HepG2 (cell line): ENCODE results near the gene EHD1. TPM values are rescaled to one million over a fixed set of nuclear protein-coding genes. Genes with fewer than 3 reads are reported as not detected.

Source experiments
- CERS6 ChIP-seq: sonication (generic); formaldehyde crosslinking; IDR thresholded peaks from 2 replicates; pipeline ENCODE4 v1.5.0; 2020; ENCODE audit warnings: missing genetic modification reagents
- DZIP1 ChIP-seq: sonication (generic); formaldehyde crosslinking; IDR thresholded peaks from 2 replicates; pipeline ENCODE4 v1.5.0; 2020; ENCODE audit warnings: mild to moderate bottlenecking, missing genetic modification reagents
- FIP1L1 ChIP-seq: fragments of 200-400 bp; formaldehyde crosslinking; IDR thresholded peaks from 2 replicates; pipeline ENCODE4 v1.6.1; 2018; ENCODE audit warnings: low read depth, mild to moderate bottlenecking, low read length, moderate library complexity, borderline replicate concordance; ENCODE audit not compliant: insufficient read depth
- FOXK1 ChIP-seq: sonication (generic); formaldehyde crosslinking; IDR thresholded peaks from 2 replicates; pipeline ENCODE4 v1.4.0; 2020; ENCODE audit warnings: low read depth, missing genetic modification reagents, borderline replicate concordance
- KDM3A ChIP-seq: IDR thresholded peaks from 2 replicates; pipeline ENCODE4 v1.6.1; 2018; ENCODE audit warnings: low read depth, missing compliant biosample characterization
- MAFF ChIP-seq: IDR thresholded peaks from 2 replicates; pipeline ENCODE4 v1.6.1; 2011; ENCODE audit warnings: low read depth, low read length, improper control_type of control experiment
- MAX ChIP-seq: IDR thresholded peaks from 2 replicates; pipeline ENCODE4 v1.6.1; 2012; ENCODE audit warnings: inconsistent platforms
- MXI1 ChIP-seq: IDR thresholded peaks from 3 replicates; pipeline ENCODE4 v1.6.1; 2012; ENCODE audit warnings: low read depth, low read length, inconsistent platforms, borderline replicate concordance
- NFKB2 ChIP-seq: sonication (generic); formaldehyde crosslinking; IDR thresholded peaks from 2 replicates; pipeline ENCODE4 v1.4.0; 2020; ENCODE audit warnings: missing genetic modification reagents, borderline replicate concordance
- NFYB ChIP-seq: sonication (generic); formaldehyde crosslinking; IDR thresholded peaks from 2 replicates; pipeline ENCODE4 v1.4.0; 2020; ENCODE audit warnings: missing genetic modification reagents
- NFYC ChIP-seq: IDR thresholded peaks from 2 replicates; pipeline ENCODE4 v1.6.1; 2016; ENCODE audit warnings: missing genetic modification reagents, missing compliant biosample characterization
- ONECUT2 ChIP-seq: sonication (generic); formaldehyde crosslinking; IDR thresholded peaks from 2 replicates; pipeline ENCODE4 v1.4.0; 2020; ENCODE audit warnings: missing genetic modification reagents
- POLR2A ChIP-seq, 2 experiments: IDR thresholded peaks; 2 replicates each; pipeline ENCODE4 v1.6.1; 2011; ENCODE audit warnings: low read depth in 2 of 2, low read length in 2 of 2, mild to moderate bottlenecking in 1 of 2, moderate library complexity in 1 of 2; ENCODE audit not compliant: insufficient read depth in 1 of 2
- ZMAT3 ChIP-seq: sonication (generic); formaldehyde crosslinking; conservative IDR thresholded peaks from 2 replicates; pipeline ENCODE4 v1.7.0; 2021; ENCODE audit warnings: missing genetic modification reagents
- ZNF30 ChIP-seq: sonication (generic); formaldehyde crosslinking; IDR thresholded peaks from 2 replicates; pipeline ENCODE4 v1.5.0; 2020; ENCODE audit warnings: mild to moderate bottlenecking, missing genetic modification reagents
- ZNF337 ChIP-seq: sonication (generic); formaldehyde crosslinking; IDR thresholded peaks from 2 replicates; pipeline ENCODE4 v1.5.1; 2020; ENCODE audit warnings: missing genetic modification reagents, low read depth, mild to moderate bottlenecking, borderline replicate concordance
- ZNF350 ChIP-seq: sonication (generic); formaldehyde crosslinking; IDR thresholded peaks from 2 replicates; pipeline ENCODE4 v1.4.0; 2020; ENCODE audit warnings: mild to moderate bottlenecking, low read depth, missing genetic modification reagents, borderline replicate concordance
- ZSCAN12 ChIP-seq: sonication (generic); formaldehyde crosslinking; IDR thresholded peaks from 2 replicates; pipeline ENCODE4 v1.9.0; 2021; ENCODE audit warnings: mild to moderate bottlenecking, missing genetic modification reagents
- polyA plus RNA-seq, 8 experiments: library from polyadenylated mRNA; depleted of rRNA in 3 of 8; stranded (reverse) in 7 of 8; unstranded in 1 of 8; fragments of >200 nt; fragmentation: Illumina TruSeq in 4 of 8; extraction: Trizol in 4 of 8; gene quantifications; 2 replicates each; pipeline versions ENCODE4 v1.2.1 to v1.2.3, GENCODE V29; 2011 to 2016; ENCODE audit warnings: low read depth in 4 of 8, missing spikeins in 1 of 8, mixed read lengths in 1 of 8; ENCODE audit not compliant: insufficient read depth in 1 of 8
- total RNA-seq, 5 experiments: library from RNA; depleted of rRNA; stranded (reverse); fragments of >200 nt; fragmentation: Illumina TruSeq; extraction: Trizol; gene quantifications; 2 replicates each; pipeline ENCODE4 v1.2.3, GENCODE V29; 2016; ENCODE audit warnings: low read depth in 1 of 5
- TF ChIP-seq, protein P1 (sequence below): sonication (generic); formaldehyde crosslinking; IDR thresholded peaks from 2 replicates; pipeline ENCODE4 v1.4.0; 2020; ENCODE audit warnings: mild to moderate bottlenecking, missing genetic modification reagents, borderline replicate concordance

EHD1 gene
- total and polyA plus RNA-seq, 2 of the 13 experiments (the other 11 are each of a cell fraction or from before 2014, with no cell fraction given), result 23.6 to 26.6 TPM

GRCh38 chr11:64916775-64917662 lies 38.6 kb upstream of the EHD1 start, which contains the start of gene ATG2A (continued):
- TF ChIP-seq, protein P1, sequence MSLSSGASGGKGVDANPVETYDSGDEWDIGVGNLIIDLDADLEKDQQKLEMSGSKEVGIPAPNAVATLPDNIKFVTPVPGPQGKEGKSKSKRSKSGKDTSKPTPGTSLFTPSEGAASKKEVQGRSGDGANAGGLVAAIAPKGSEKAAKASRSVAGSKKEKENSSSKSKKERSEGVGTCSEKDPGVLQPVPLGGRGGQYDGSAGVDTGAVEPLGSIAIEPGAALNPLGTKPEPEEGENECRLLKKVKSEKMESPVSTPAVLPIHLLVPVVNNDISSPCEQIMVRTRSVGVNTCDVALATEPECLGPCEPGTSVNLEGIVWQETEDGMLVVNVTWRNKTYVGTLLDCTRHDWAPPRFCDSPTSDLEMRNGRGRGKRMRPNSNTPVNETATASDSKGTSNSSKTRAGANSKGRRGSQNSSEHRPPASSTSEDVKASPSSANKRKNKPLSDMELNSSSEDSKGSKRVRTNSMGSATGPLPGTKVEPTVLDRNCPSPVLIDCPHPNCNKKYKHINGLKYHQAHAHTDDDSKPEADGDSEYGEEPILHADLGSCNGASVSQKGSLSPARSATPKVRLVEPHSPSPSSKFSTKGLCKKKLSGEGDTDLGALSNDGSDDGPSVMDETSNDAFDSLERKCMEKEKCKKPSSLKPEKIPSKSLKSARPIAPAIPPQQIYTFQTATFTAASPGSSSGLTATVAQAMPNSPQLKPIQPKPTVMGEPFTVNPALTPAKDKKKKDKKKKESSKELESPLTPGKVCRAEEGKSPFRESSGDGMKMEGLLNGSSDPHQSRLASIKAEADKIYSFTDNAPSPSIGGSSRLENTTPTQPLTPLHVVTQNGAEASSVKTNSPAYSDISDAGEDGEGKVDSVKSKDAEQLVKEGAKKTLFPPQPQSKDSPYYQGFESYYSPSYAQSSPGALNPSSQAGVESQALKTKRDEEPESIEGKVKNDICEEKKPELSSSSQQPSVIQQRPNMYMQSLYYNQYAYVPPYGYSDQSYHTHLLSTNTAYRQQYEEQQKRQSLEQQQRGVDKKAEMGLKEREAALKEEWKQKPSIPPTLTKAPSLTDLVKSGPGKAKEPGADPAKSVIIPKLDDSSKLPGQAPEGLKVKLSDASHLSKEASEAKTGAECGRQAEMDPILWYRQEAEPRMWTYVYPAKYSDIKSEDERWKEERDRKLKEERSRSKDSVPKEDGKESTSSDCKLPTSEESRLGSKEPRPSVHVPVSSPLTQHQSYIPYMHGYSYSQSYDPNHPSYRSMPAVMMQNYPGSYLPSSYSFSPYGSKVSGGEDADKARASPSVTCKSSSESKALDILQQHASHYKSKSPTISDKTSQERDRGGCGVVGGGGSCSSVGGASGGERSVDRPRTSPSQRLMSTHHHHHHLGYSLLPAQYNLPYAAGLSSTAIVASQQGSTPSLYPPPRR (CRISPR knock-in tag), result no peak
- TF ChIP-seq NFYB (CRISPR knock-in tag) (peak; percentile 92), FIP1L1 (no peak), FOXK1 (CRISPR knock-in tag) (peak; percentile 56; the same call in 1 of the 2 replicates), MAX (no peak; the same call in 1 of the 2 replicates), MXI1 (peak; percentile 100), DZIP1 (peak; percentile 50), ONECUT2 (CRISPR knock-in tag) (no peak), ZNF337 (CRISPR knock-in tag) (no peak), KDM3A (CRISPR knock-in tag) (no peak), ZNF350 (CRISPR knock-in tag) (no peak), NFKB2 (CRISPR knock-in tag) (peak; percentile 81; the same call in 1 of the 2 replicates), NFYC (CRISPR knock-in tag) (peak; percentile 90), ZMAT3 (CRISPR knock-in tag) (peak; percentile 71; the same call in 1 of the 2 replicates), CERS6 (CRISPR knock-in tag) (no peak), POLR2A (IDR thresholded peaks at IDR 0.05; ENCODE audit: insufficient read depth in 1 of 2, low read depth in 2 of 2, low read length in 2 of 2) (peak; percentile 73 to 93), MAFF (no peak), ZSCAN12 (CRISPR knock-in tag) (no peak), ZNF30 (CRISPR knock-in tag) (no peak)
